Retinal pigment epithelial cell (primary cell): ENCODE data around the gene HSD17B8.
A peak's percentile ranks its signal among the peaks of the same experiment; 100 is the strongest.
"Not testable (repeated sequence)": the region's sequence is repeated elsewhere in the genome, so short reads cannot be mapped to it uniquely, and the experiment has no call there.

Experiments
- DNase-seq: peaks from one replicate; pipeline ENCODE4 v3.0.0-alpha.2; 2010; ENCODE audit warnings: low read depth
- H3K4me3 ChIP-seq: 2 replicates; pipeline ENCODE4 v1.5.1; 2011; ENCODE audit warnings: mild to moderate bottlenecking, low read length, control low read depth, moderate library complexity
- CTCF ChIP-seq: conservative IDR thresholded peaks from 2 replicates; pipeline ENCODE4 v1.5.1; 2011; ENCODE audit warnings: low read depth, low read length, control low read depth, inconsistent platforms

Gene HSD17B8

GRCh38 chr6:33213989-33214335 is 9.5 kb downstream of the HSD17B8 start:
- DNase-seq: no peak
- no peak for TF ChIP-seq CTCF
- H3K4me3 ChIP-seq: peak overlapping the region; percentile 53

GRCh38 chr6:33215271-33216116 is 11.0 kb downstream of the HSD17B8 start:
- H3K4me3 ChIP-seq: no peak overlapping the region
- TF ChIP-seq CTCF: no peak
- no peak for DNase-seq

- no peak for TF ChIP-seq CTCF
- no peak for DNase-seq
Observed at GRCh38 chr6:33216117-33216649, 11.7 kb downstream of the HSD17B8 start.

GRCh38 chr6:33217246-33217645 is 12.8 kb downstream of the HSD17B8 start:
- no peak for DNase-seq
- H3K4me3 ChIP-seq: no peak overlapping the region
- no peak for TF ChIP-seq CTCF

More at GRCh38 chr6:33216117-33216649, 11.7 kb downstream of the HSD17B8 start:
- no peak overlapping the region for H3K4me3 ChIP-seq

GRCh38 chr6:33217681-33218080 is 13.2 kb downstream of the HSD17B8 start:
- TF ChIP-seq CTCF: no peak
- no peak overlapping the region for H3K4me3 ChIP-seq
- DNase-seq: no peak

GRCh38 chr6:33226503-33227120 is 22.2 kb downstream of the HSD17B8 start:
- H3K4me3 ChIP-seq, DNase-seq: not testable (repeated sequence)

GRCh38 chr6:33235221-33235634 is 30.8 kb downstream of the HSD17B8 start:
- TF ChIP-seq CTCF: no peak
- H3K4me3 ChIP-seq: no peak overlapping the region
- DNase-seq: no peak
